GM18517 (cell line): ENCODE results near the gene CCPG1.

Experiments
- ATAC-seq: cut with Tn5 transposase; IDR thresholded peaks from one replicate; pipeline ENCODE4 v1.9.1; 2021; ENCODE audit warnings: mild to moderate bottlenecking, moderate library complexity; ENCODE audit not compliant: unreplicated experiment

The CCPG1 gene

DNA sequence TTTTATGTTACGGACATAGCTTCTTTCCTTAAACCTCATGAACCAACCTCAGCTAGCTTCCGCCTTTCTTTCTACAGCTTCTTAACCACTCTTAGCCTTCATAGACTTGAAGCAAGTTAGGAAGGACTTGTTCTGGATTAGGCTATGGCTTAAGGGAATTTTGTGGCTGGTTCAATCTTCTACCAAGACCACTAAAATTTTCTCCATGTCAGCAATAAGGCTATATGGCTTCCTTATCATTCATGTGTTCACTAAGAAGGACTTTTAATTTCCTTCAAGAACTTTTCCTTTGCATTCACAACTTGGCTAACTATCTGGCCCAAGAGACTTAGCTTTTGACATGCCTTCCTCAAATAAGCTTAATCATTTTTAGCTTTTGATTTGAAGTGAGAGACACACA is 24.5 kb downstream of the CCPG1 start:
- no peak for ATAC-seq

DNA sequence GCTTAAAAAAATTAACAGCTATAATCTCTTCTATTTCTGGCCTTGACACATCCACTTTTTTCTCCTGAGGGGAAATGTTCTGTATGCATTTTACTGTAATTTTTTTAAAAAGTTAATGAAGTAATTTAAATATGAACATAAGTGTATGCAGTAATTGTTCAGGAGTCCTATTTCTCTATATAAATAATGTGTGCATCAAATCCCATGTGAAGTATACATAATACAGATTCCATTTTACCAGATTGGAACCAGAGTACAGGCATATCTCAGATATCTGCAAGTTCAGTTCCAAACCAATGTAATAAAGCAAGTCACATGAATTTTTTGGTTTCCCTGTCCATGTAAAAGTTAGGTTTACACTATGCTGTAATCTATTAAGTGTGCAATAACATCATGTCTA is 26.6 kb downstream of the CCPG1 start:
- ATAC-seq: no peak

DNA sequence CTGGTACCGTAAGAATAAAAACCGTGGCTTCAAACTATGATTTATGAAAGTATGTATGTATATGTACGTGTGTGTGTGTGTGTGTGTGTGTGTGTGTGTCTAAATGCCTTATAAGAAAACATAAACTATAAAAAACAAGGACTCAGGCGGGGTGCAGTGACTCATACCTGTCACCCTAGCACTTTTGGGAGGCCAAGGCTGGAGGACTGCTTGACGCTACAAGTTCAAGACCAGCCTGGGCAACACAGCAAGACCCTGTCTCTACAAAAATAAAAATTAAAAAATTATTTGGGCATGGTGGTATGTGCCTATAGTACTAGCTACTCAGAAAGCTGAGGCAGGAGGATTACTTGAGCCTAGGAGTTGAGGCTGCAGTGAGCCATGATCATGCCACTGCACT is 29.1 kb downstream of the CCPG1 start:
- no peak for ATAC-seq

DNA sequence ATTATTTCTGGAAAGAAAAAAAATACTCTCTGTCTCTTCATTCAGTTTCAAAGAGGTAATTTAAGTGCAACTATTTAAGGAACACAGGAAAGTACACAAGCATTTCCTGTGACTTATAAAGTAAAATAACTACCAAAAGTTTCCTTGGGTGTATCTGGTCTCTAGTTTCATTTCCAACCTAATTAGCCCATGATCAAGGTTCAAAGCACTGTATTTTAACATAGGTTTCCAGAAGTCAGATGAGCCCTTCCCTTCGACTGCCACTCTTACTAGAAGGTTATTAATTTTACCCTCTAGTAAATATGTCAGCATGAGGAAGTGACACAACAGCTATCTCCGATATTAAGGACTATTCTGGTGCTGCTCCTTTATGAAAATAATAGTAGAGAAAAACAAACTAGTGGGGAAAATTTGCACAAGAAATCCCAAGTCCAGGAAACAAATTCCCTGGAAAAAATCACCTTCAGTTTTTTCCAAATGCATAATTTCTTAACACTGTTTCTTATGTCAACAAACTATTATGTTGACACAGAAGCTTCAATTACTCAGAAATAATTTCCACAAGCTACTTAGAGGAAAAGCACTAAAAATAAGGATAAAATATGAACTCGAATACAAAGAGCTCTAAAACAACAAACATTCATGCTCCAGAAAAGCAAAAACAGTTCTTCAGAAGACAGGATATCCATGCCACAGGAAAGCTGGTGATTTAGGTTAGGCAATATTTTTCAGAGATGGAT is 35.3 kb downstream of the CCPG1 start:
- no peak for ATAC-seq

DNA sequence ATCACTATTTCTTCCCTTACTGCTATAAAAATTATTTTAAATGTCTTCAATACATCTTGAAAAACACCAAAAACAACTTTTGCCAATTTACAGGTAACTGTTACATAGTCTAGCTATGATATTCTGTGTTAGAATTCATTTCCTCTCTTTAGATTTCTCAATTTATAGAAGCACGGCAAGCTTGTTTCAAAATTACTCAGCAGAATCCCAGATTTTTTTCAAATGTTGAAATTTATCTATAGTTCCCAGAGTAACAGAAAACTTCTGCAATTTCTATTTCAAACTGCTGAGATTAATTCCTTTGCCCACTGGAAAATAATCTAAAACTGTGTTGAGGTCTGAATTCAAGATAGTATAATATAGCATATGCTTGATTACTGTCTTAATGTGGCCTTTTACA is 41.2 kb downstream of the CCPG1 start:
- no peak for ATAC-seq

DNA sequence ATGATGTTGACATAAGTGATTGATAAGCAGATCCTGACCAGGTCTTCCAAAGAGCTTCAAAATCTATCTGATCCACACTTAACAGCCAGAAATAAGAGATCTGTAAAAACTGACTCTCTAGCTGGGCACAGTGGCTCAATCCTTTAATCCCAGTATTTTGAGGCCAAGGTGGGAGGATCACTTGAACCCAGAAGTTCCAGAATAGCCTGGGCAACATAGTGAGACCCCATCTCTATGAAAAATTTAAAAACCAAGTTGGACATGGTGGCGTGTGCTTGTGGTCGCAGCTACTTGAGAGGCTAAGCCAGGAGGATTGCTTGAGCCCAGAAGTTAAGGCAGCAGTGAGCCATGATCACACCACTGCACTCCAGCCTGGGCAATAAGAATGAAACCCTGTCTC is 45.5 kb downstream of the CCPG1 start:
- ATAC-seq: no peak

DNA sequence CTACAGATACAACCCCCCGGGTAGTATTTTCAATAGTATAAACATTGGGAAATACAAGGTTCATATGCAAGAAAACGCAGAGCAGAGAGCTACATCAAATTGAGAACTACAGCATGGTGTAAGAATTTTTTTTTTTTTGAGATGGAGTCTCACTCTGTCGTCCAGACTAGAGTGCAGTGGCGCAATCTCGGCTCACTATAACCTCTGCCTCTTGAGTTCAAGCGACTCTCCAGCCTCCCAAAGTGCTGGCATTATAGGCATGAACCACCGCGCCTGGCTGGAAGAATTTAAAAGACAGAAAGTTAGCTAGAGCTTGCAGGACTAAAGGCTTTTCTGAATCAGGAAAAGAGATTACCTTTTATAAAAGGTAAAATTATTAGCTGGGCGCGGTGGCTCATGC is 47.1 kb downstream of the CCPG1 start:
- no peak for ATAC-seq

DNA sequence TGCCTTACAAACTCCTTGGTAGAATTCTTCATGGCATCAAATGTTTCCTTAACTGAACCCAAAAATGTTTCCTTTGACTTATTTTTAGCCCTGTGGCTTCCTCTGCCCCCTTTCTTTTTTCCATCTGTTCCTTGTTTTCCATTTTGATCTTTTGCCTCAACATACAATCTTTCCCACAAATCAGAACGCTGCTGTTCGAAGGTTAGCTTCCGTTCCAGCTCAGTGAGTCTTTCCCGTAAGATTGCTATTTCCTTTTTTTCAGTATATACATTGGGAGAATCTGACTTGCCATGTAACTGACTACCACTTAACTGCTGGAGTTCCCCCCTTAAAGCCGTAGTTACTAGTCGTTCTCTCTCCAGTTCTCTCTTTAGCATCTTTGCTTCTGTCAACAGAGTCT is 47.9 kb downstream of the CCPG1 start:
- no peak for ATAC-seq

DNA sequence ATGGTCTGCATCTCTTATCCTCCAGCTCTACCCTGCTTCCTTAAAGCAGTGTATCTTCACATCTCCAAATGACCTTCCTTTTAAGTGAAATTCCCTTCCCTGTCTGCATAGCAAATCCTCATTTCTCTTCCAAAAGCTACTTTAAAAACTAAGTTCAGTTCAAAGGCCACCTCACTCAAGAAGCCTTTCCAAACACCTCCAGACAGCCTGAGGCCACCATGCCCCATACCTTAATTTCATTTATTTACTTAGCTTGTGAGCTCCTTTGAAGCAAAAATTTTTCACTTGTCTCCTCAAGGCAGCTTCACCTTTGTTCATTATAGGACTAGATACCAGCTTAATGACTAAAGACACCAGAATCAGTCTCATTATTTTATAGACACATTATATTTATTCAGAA is 49.7 kb downstream of the CCPG1 start:
- no peak for ATAC-seq

DNA sequence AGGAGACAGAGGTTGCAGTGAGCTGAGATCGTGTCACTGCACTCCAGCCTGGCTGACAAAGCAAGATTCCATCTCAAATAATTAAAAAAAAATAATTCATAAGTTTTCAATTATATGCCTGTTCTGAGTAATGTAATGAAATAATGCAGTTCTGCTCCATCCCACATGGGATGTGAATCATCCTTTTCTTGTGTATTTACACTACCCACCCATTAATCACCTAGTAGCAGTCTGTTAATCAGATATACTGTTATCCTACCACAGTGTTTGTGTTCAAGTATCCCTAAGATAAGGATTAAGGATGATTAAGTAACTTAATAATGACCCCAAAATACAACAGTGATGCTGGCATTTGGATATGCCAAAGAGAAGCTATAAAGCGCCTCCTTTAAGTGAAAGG is 50.4 kb downstream of the CCPG1 start:
- ATAC-seq: no peak

DNA sequence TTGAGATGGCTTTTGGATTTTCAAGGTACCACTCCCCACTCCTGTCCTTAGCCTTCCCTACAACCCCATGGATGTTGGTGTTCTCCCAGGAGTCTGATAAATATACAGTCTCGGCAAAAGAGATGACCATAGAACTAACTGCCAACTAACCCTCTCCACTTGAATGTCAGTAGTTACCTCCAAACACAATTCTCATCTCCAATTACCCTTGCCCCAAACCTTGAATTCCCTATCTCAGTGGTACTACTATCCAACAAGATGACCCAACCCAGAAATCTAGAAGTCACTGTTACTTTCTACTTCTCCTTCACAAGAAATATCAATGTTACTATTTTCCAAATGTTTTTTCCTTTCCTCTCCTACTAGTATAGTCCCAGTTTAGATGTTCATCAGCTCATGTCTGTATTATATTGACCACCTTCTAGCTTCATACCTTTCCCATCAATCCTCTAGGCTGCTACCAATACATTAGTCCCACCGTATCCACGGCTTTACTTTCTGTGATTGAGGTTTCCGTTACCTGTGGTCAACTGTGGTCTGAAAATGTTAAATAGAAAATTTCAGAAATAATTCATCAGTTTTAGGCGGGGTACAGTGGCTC is 51.1 kb downstream of the CCPG1 start:
- ATAC-seq: no peak

DNA sequence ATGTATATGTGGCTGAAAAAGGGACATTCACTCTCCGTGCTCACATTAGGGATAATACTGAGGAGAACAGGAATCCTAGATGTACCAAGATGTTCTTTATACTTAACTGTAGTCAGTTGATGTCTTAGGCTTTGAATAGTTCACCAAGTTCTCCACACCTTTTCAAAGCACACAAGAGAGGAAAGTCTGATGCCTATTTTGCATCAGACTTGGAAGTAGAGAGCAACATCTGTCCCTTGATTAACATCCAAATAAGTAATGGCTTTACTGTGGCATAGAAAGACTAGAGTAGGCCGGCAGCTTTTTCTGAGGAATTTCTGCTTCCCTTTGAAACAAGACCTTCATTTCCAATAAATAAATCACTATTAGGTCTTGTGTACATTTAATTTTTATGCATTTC is 55.1 kb downstream of the CCPG1 start:
- no peak for ATAC-seq

DNA sequence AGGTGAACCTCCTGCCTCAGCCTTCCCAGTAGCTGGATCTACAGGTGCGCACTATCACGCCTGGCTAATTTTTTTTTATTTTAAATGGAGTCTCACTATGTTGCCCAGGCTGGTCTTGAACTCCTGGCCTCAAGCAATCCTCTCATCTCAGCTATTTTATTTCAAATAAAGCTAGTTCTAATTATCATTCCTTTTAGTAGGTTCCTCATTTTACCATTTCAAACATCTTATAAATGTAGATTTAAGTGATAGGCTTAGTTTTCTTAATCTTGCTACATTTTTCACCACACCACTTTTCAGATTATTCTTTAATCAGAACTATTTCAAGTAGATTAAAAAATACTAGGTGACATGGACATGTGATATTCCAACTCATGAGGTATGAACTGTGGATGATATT is 58.9 kb downstream of the CCPG1 start:
- no peak for ATAC-seq

DNA sequence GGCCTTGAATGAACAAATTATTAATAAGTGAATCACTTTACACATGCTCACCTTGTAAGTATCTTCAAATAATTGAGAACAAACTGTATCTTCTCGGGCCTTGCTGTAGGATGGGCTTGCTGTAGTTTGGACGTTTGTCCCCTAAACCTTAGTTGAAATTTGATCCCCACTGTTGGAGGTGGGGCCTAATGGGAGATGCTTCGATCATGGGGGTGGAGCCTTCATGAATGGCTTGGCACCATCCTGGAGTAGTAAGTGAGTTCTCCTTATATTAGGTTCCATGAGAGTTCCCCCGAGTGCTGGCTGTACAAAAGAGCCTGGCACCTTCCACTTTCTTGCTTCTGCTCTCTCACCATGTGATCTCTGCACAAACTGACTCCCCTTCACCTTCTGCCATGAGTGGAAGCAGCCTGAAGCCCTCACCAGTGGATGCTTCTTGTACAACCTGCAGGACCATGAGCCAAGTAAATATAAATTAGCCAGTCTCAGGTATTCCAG is 59.8 kb downstream of the CCPG1 start:
- no peak for ATAC-seq

DNA sequence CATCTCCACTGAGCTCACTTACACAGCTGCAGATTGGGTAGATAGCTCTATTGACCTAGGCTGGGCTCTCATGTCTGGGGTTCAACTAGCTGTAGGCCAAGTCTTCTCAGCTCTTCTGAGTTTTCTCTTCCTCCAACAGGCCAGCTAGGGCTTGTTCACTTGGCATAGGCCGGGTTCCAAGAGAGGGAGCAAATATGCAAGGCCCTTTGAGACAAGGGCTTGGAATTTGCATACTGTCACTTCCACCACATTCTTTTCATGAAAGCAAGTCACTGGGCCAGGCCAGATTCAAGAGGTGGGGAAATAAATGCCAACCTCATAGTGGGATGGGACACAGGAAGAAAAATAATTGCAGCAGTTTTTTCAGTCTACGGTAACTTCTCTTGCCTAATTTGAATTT is 64.0 kb downstream of the CCPG1 start:
- ATAC-seq: no peak

DNA sequence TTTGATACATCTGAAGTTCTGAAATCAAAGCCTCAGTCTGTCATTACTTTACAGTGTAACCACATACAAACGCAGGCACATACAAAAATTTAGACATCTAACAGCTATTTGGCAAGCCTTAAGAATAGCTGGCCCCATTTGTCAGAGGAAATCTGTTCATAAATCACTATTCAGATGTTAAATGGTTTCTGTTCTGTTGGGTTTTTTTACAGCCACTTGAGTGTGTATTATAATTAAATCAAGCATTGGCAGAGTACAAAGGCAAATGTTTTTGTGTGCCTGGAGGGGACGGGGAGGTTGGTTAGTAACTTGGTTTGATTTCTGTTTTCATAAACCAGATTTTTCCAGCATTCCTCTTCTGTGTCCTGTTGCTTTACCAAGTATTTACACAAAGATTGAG is 65.0 kb downstream of the CCPG1 start:
- no peak for ATAC-seq

DNA sequence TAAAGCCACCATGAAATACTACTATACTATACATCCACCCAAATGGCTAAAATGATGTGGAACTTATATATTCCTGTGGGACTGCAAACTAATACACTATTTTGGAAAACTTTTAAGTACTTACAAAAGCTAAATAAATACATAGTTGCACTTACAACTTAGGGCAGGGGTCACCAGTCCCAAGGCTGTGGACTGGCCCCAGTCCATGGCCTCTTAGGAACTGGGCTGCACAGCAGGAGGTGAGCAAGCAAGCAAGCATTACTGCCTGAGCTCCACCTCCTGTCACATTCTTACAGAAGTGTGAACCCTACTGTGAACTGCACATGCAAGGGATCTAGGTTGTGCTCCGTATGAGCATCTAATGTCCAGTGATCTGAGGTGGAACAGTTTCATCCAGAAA is 71.0 kb downstream of the CCPG1 start:
- no peak for ATAC-seq

DNA sequence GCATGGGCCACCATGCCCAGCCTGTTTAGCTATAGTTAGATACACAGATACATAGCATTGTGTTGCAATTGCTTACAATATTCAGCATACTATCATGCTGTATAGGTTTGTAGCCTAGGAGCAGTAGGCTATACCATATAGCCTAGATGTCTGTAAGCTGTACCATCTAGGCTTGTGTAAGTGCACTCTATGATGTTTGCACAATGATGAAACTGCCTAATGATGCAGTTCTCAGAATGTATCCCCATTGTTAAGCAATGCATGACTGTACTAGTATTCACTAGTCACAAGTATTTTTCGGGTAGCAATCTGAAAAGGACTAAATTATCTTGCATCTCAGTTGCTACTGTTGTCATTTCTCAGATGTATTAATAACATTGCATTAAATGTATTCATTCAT is 73.2 kb downstream of the CCPG1 start:
- no peak for ATAC-seq

DNA sequence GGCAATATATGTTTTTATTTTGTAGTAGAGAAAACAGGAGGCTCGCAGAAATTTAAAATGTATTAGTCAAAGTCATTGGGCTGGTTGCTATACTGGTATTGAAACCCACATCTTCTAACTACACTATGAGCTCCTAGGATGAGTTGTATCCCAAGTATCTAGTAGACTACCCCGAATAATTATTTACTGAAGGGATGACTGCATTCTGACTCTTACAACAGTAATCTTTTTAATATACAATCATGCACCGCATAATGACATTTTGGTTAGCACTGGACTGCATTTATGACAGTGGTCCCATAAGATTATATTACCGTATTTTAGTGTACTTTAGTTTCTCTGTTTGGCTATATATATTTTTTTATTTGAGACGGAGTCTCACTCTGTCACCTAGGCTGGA is 73.8 kb downstream of the CCPG1 start:
- no peak for ATAC-seq

DNA sequence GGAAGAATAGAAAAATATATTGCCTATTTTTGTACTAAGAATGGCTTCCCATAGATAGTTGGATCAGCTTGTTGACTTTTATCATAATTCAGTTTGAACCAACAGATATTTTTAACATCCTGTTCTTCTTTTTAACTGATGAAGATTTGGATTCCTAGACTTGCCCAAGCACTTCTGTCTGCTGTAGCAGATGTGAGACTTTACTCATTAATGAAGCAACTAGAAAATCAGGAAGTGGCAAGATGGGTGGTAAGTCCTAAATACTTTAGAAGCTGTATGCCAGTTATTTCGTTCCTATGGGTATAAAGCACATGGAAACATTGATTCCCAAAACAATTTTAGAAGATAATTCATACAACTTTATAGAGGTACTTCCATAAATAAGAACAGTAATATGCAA is 80.8 kb downstream of the CCPG1 start:
- ATAC-seq: no peak

DNA sequence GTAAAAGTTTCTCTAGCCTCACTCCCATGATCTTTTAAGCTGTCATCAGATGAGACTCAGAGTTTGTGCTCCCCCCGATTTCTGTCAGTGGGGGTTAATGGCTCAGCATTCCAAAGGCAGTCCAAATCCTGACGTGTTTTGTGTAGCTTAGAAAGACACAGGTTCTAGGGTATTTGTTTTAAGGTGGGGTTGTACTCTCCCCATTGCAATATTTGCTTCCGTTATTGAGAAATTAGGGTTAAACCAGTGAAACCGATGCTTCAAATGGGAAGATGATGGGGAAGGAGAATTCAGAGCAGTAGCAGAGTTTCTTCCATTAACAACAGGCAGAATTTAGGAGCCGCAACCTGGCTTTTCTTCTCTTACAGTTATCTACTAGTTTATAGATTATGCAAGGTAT is 85.7 kb downstream of the CCPG1 start:
- no peak for ATAC-seq

DNA sequence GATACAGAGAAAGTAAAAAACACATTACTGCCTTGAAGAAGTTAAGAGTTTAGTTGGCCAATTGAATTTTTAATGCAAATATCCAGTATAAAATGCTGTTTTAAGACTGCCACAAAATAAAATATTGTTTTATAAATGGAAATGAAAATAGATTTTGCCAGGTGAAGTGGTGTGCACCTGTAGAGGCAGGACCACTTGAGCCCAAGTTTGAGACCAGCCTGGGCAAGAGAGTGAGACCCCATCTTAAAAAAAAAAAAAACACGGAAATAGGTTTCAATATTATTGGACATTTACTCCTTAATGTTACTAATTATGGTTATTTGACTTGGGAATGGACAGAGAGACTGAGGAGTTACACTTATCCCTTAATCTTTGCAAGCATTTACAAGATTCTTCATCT is 87.2 kb downstream of the CCPG1 start:
- ATAC-seq: no peak

DNA sequence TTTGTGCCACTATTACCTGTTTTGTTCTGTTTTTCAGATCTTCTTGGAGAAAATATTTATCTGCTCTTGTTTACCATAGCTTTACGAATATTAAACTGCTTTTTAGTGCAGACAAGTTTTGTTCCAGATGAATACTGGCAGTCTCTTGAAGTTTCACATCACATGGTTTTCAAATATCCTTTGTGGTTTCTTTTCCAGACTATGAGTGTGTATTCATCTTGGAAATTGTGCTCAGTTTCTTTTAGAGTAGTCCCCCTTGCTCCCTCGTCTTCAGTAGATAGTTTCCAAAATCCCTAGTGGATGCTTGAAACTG is 88.0 kb downstream of the CCPG1 start:
- ATAC-seq: no peak
